ENCODE results near the gene KLF15.

DNA sequence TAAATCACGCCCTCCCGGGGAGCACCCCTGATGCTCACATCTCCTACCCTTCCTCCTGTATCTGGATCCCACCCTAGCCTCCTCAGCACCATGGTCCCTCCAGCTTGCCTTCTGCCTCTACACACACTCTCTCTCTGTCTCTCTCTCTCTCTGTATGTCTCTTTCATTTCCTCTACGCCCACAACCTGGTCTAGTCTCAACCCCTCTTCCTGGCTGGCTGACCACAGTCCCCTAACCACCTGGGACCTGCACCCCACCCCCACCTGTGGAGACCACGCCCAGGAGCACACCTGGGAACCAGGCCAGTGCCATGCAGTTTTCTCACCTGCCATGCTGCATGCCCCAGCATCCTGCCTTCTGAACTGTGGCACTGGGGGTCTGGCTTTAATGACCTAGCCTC lies 33.5 kb upstream of the KLF15 start:
- TF ChIP-seq, protein P1, sequence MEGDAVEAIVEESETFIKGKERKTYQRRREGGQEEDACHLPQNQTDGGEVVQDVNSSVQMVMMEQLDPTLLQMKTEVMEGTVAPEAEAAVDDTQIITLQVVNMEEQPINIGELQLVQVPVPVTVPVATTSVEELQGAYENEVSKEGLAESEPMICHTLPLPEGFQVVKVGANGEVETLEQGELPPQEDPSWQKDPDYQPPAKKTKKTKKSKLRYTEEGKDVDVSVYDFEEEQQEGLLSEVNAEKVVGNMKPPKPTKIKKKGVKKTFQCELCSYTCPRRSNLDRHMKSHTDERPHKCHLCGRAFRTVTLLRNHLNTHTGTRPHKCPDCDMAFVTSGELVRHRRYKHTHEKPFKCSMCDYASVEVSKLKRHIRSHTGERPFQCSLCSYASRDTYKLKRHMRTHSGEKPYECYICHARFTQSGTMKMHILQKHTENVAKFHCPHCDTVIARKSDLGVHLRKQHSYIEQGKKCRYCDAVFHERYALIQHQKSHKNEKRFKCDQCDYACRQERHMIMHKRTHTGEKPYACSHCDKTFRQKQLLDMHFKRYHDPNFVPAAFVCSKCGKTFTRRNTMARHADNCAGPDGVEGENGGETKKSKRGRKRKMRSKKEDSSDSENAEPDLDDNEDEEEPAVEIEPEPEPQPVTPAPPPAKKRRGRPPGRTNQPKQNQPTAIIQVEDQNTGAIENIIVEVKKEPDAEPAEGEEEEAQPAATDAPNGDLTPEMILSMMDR (conservative IDR thresholded peaks at IDR 0.05; ENCODE audit: low read depth, low read length): no peak
- no peak for TF ChIP-seq EZH2phosphoT487 (IDR thresholded peaks at IDR 0.05; ENCODE audit: borderline replicate concordance, low read length)
- TF ChIP-seq EZH2 (IDR thresholded peaks at IDR 0.05; ENCODE audit: low read length, unreplicated experiment): no peak

Measured in PC-3 (cell line).